H1 (cell line): ENCODE results near the gene INPP4A. TPM values are rescaled to one million over a fixed set of nuclear protein-coding genes. Genes with fewer than 3 reads are reported as not detected.

ENCODE experiments used
- CTCF ChIA-PET: fragments of 300-600 bp; sonication (Branson Sonifier 250); formaldehyde crosslinking; loops from one replicate; lab custom pipeline; 2021; ENCODE audit not compliant: partially characterized antibody; lab: Charles Lee
- POLR2A ChIA-PET: fragments of 300-600 bp; sonication (Branson Sonifier 250); formaldehyde crosslinking; loops from one replicate; lab custom pipeline; 2021; ENCODE audit warnings: inconsistent platforms; ENCODE audit not compliant: partially characterized antibody; lab: Charles Lee
- DNase-seq, 2 experiments: peaks; one replicate each; pipeline versions ENCODE4 v3.0.0 to v3.0.0-alpha.2; 2010 to 2022; ENCODE audit warnings: low spot score in 2 of 2, low read depth in 1 of 2, mixed read lengths in 1 of 2
- FAIRE-seq: peaks from 2 replicates; lab custom pipeline; 2011; peaks lifted over from hg19 to GRCh38; lab: Jason Lieb, UNC
- H2AFZ ChIP-seq: 2 replicates; pipeline ENCODE4 v1.8.1; 2012; ENCODE audit warnings: low read length, inconsistent platforms
- H2AK5ac ChIP-seq: 2 replicates; pipeline ENCODE4 v1.6.1; 2013; ENCODE audit warnings: low read depth, low read length
- H2BK120ac ChIP-seq: replicated peaks from 2 replicates; pipeline ENCODE3; 2013; ENCODE audit warnings: low read depth, low read length, inconsistent platforms
- H2BK12ac ChIP-seq: 2 replicates; pipeline ENCODE4 v1.6.1; 2013; ENCODE audit warnings: low read depth, low read length
- H2BK15ac ChIP-seq: 2 replicates; pipeline ENCODE4 v1.6.1; 2013; ENCODE audit warnings: low read length
- H2BK20ac ChIP-seq: 2 replicates; pipeline ENCODE4 v1.6.1; 2013; ENCODE audit warnings: low read length
- H2BK5ac ChIP-seq: 2 replicates; pipeline ENCODE4 v1.6.1; 2013; ENCODE audit warnings: low read depth, low read length
- H3K14ac ChIP-seq: 2 replicates; pipeline ENCODE4 v1.6.1; 2013; ENCODE audit warnings: inconsistent platforms; ENCODE audit not compliant: insufficient read length
- H3K18ac ChIP-seq: 2 replicates; pipeline ENCODE4 v1.6.1; 2013; ENCODE audit warnings: low read length; ENCODE audit errors: extremely low read depth
- H3K23ac ChIP-seq: 2 replicates; pipeline ENCODE4 v1.6.1; 2013; ENCODE audit warnings: inconsistent platforms; ENCODE audit not compliant: insufficient read length
- H3K23me2 ChIP-seq: 2 replicates; pipeline ENCODE4 v1.6.1; 2013; ENCODE audit warnings: low read depth, low read length
- H3K27ac ChIP-seq: 2 replicates; pipeline ENCODE4 v1.6.1; 2011; ENCODE audit warnings: low read depth, low read length, inconsistent platforms
- H3K27me3 ChIP-seq, 4 experiments: replicated peaks in 1 of 4; 1 replicate in 1 of 4; 2 replicates in 3 of 4; pipeline versions ENCODE4 v1.6.1 to v1.8.1; 2011 to 2013; ENCODE audit warnings: low read length in 3 of 4, mild to moderate bottlenecking in 3 of 4, inconsistent platforms in 2 of 4, mixed read lengths in 2 of 4, moderate library complexity in 1 of 4; ENCODE audit not compliant: control insufficient read depth in 3 of 4, insufficient read depth in 3 of 4; ENCODE audit errors: extremely low read depth in 1 of 4
- H3K36me3 ChIP-seq, 4 experiments: 2 replicates each; pipeline versions ENCODE4 v1.6.1 to v1.8.1; 2011 to 2013; ENCODE audit warnings: mild to moderate bottlenecking in 4 of 4, low read length in 3 of 4, moderate library complexity in 2 of 4, control low read depth in 1 of 4, inconsistent platforms in 1 of 4; ENCODE audit not compliant: insufficient read depth in 4 of 4, control insufficient read depth in 2 of 4
- H3K4ac ChIP-seq: replicated peaks from 2 replicates; pipeline ENCODE3; 2013; ENCODE audit warnings: low read length, low read depth, mixed read lengths, inconsistent platforms; ENCODE audit not compliant: insufficient read length
- H3K4me1 ChIP-seq, 4 experiments: replicated peaks in 1 of 4; 1 replicate in 1 of 4; 2 replicates in 3 of 4; pipeline versions ENCODE4 v1.6.1 to v1.8.1; 2011 to 2013; ENCODE audit warnings: low read length in 3 of 4, inconsistent platforms in 2 of 4, mixed read lengths in 1 of 4; ENCODE audit not compliant: insufficient read depth in 4 of 4, control insufficient read depth in 3 of 4
- H3K4me2 ChIP-seq, 2 experiments: 2 replicates each; pipeline versions ENCODE4 v1.6.1 to v1.8.1; 2011 to 2013; ENCODE audit warnings: low read depth in 2 of 2, low read length in 2 of 2, control low read depth in 1 of 2, inconsistent platforms in 1 of 2, mild to moderate bottlenecking in 1 of 2; ENCODE audit not compliant: insufficient read depth in 1 of 2
- H3K4me3 ChIP-seq, 4 experiments: fragments of 200-600, 300-600 bp in 1 of 4; sonication (generic), shearing (Covaris generic), sonication (Bioruptor Twin) in 1 of 4; 2 replicates each; pipeline versions ENCODE4 v1.5.1 to v1.8.1; 2011 to 2016; ENCODE audit warnings: low read length in 4 of 4, low read depth in 3 of 4, control low read depth in 2 of 4, inconsistent platforms in 2 of 4, mild to moderate bottlenecking in 2 of 4, mixed read lengths in 1 of 4, moderate library complexity in 1 of 4; ENCODE audit not compliant: insufficient read depth in 2 of 4; ENCODE audit errors: extremely low read depth in 1 of 4
- H3K56ac ChIP-seq: replicated peaks from 2 replicates; pipeline ENCODE3; 2013; ENCODE audit warnings: low read depth, mild to moderate bottlenecking, mixed read lengths, low read length, inconsistent platforms; ENCODE audit not compliant: insufficient read length
- H3K79me1 ChIP-seq: 2 replicates; pipeline ENCODE4 v1.6.1; 2013; ENCODE audit warnings: low read depth, low read length, control low read depth
- H3K79me2 ChIP-seq, 2 experiments: 2 replicates each; pipeline versions ENCODE4 v1.6.1 to v1.8.1; 2012 to 2013; ENCODE audit warnings: low read length in 2 of 2, mild to moderate bottlenecking in 2 of 2, inconsistent platforms in 1 of 2; ENCODE audit not compliant: insufficient read depth in 2 of 2, control insufficient read depth in 1 of 2
- H3K9ac ChIP-seq, 4 experiments: replicated peaks in 1 of 4; 1 replicate in 1 of 4; 2 replicates in 3 of 4; pipeline versions ENCODE4 v1.6.1 to v1.8.1; 2011 to 2013; ENCODE audit warnings: low read depth in 3 of 4, low read length in 3 of 4, control low read depth in 2 of 4, mild to moderate bottlenecking in 2 of 4, moderate library complexity in 2 of 4, inconsistent platforms in 1 of 4; ENCODE audit errors: extremely low read depth in 1 of 4
- H3K9me3 ChIP-seq, 2 experiments: 2 replicates each; pipeline versions ENCODE4 v1.6.1 to v1.8.1; 2012 to 2013; ENCODE audit warnings: mild to moderate bottlenecking in 2 of 2, moderate library complexity in 2 of 2, control low read depth in 1 of 2, inconsistent platforms in 1 of 2, low read depth in 1 of 2, low read length in 1 of 2, mixed read lengths in 1 of 2; ENCODE audit not compliant: insufficient read depth in 2 of 2
- H4K20me1 ChIP-seq, 2 experiments: replicated peaks in 1 of 2; 2 replicates each; pipeline versions ENCODE3 to v1.8.1; 2011 to 2013; ENCODE audit warnings: inconsistent platforms in 2 of 2, low read length in 2 of 2, mild to moderate bottlenecking in 1 of 2; ENCODE audit not compliant: insufficient read depth in 2 of 2, control insufficient read depth in 1 of 2
- H4K5ac ChIP-seq: 2 replicates; pipeline ENCODE4 v1.6.1; 2013; ENCODE audit warnings: low read length, low read depth, mixed read lengths, inconsistent platforms; ENCODE audit not compliant: insufficient read length
- H4K8ac ChIP-seq: 2 replicates; pipeline ENCODE4 v1.8.0; 2013; ENCODE audit warnings: mild to moderate bottlenecking, moderate library complexity, low read length, inconsistent platforms; ENCODE audit not compliant: insufficient read depth; ENCODE audit errors: extremely low read depth
- H4K91ac ChIP-seq: replicated peaks from 2 replicates; pipeline ENCODE3; 2013; ENCODE audit warnings: low read length, mixed read lengths, inconsistent platforms; ENCODE audit not compliant: insufficient read length
- ASH2L ChIP-seq: fragments of 200-600, 300-600 bp; sonication (generic); IDR thresholded peaks from one replicate; pipeline ENCODE4 v1.7.1; 2017; ENCODE audit warnings: low read length
- BCL11A ChIP-seq, 2 experiments: IDR thresholded peaks; one replicate each; pipeline ENCODE4 v1.6.1; 2011; ENCODE audit warnings: low read depth in 2 of 2, low read length in 2 of 2, mild to moderate bottlenecking in 2 of 2
- CHD2 ChIP-seq: IDR thresholded peaks from 2 replicates; pipeline ENCODE4 v1.6.1; 2012; ENCODE audit warnings: low read length, improper control_type of control experiment
- FOSL1 ChIP-seq: IDR thresholded peaks from 2 replicates; pipeline ENCODE4 v1.6.1; 2011; ENCODE audit warnings: mild to moderate bottlenecking, low read depth, low read length, moderate library complexity; ENCODE audit not compliant: insufficient read depth
- KDM5A ChIP-seq: fragments of 200-600 bp; IDR thresholded peaks from 2 replicates; pipeline ENCODE4 v1.7.1; 2012; ENCODE audit warnings: mild to moderate bottlenecking, low read length, inconsistent platforms, mixed read lengths
- NANOG ChIP-seq: IDR thresholded peaks from 2 replicates; pipeline ENCODE4 v1.6.1; 2011; ENCODE audit warnings: low read length, low read depth, mild to moderate bottlenecking, inconsistent platforms; ENCODE audit not compliant: insufficient read depth, poor library complexity, severe bottlenecking
- PHF8 ChIP-seq: fragments of 200-600 bp; sonication (generic); conservative IDR thresholded peaks from 2 replicates; pipeline ENCODE4 v1.7.1; 2012; ENCODE audit warnings: low read depth, mild to moderate bottlenecking, inconsistent platforms, low read length, moderate library complexity
- RBBP5 ChIP-seq: IDR thresholded peaks from 2 replicates; pipeline ENCODE4 v1.7.1; 2012; ENCODE audit warnings: low read depth, mild to moderate bottlenecking, inconsistent platforms, low read length, moderate library complexity, borderline replicate concordance
- SIRT6 ChIP-seq: IDR thresholded peaks from one replicate; pipeline ENCODE4 v1.7.1; 2012; ENCODE audit warnings: low read length, inconsistent platforms
- TAF7 ChIP-seq: optimal IDR thresholded peaks from 2 replicates; pipeline ENCODE3; 2011; ENCODE audit warnings: low read depth, mild to moderate bottlenecking, inconsistent platforms, low read length, moderate library complexity, borderline replicate concordance
- polyA plus RNA-seq, 7 experiments: library from polyadenylated mRNA; depleted of rRNA in 3 of 7; stranded (reverse) in 5 of 7; unstranded in 2 of 7; fragments of >200 nt in 5 of 7; fragments of 200-250 nt in 2 of 7; gene quantifications; 1 replicate in 5 of 7; 2 replicates in 1 of 7; 4 replicates in 1 of 7; pipeline versions ENCODE4 v1.2.1 to v1.2.3, GENCODE V29; 2011 to 2013; ENCODE audit warnings: missing spikeins in 2 of 7, mixed read lengths in 2 of 7
- total RNA-seq: library from RNA; stranded (reverse); fragmentation: NEBNext Ultra II Directional; extraction: Animal tissue kit (Norgen Biotek cat#: 25700); gene quantifications from 2 replicates; pipeline ENCODE4 v1.2.1, GENCODE V29; 2021
- TF ChIP-seq, protein P1 (sequence below): IDR thresholded peaks from 2 replicates; pipeline ENCODE4 v1.6.1; 2011; ENCODE audit warnings: low read depth, mild to moderate bottlenecking, low read length; ENCODE audit not compliant: insufficient read depth

INPP4A gene
- total and polyA plus RNA-seq, 2 of the 8 experiments (the other 6 are each of a cell fraction or from before 2014, with no cell fraction given) = 25.6 to 34.3 TPM

- peaks cover 0 to 4% (median 1%) of the 10 kb centered on the region in 4 experiments; a peak in 2 of 7 replicates for H3K4me1 ChIP-seq
- no peak overlapping the region for H2BK120ac ChIP-seq
- H2AK5ac ChIP-seq = no peak overlapping the region
- no peak overlapping the region for H2BK12ac ChIP-seq
- no peak overlapping the region for H4K5ac ChIP-seq
- H4K8ac ChIP-seq = no peak overlapping the region
- H3K79me2 ChIP-seq = no peaks in the 10 kb centered on the region
- POLR2A ChIA-PET = no interaction called here
- no peak overlapping the region for H3K4me2 ChIP-seq
- no peak overlapping the region for H3K27ac ChIP-seq
- no peaks in the 10 kb centered on the region for H3K79me1 ChIP-seq
- H3K18ac ChIP-seq = no peak overlapping the region
- H3K56ac ChIP-seq = no peak overlapping the region
- H2BK20ac ChIP-seq = no peak overlapping the region
- no peaks in the 10 kb centered on the region for H3K23me2 ChIP-seq
- H3K23ac ChIP-seq = no peak overlapping the region
- H3K27me3 ChIP-seq = no peaks in the 10 kb centered on the region
- H3K9ac ChIP-seq = no peak overlapping the region
- no peak overlapping the region for H2BK15ac ChIP-seq
- no peak overlapping the region for H2AFZ ChIP-seq
- no peak for DNase-seq
- H3K36me3 ChIP-seq = peaks cover 0 to 9% (median 0%) of the 10 kb centered on the region in 4 experiments; a peak in 2 of 8 replicates
- FAIRE-seq = no peak
- H3K4me3 ChIP-seq = no peak overlapping the region
- H3K4ac ChIP-seq = no peak overlapping the region
- TF ChIP-seq PHF8 (no peak), CHD2 (no peak), RBBP5 (no peak), TAF7 (no peak), FOSL1 (no peak), BCL11A (IDR thresholded peaks at IDR 0.05; ENCODE audit: low read depth in 2 of 2, low read length in 2 of 2) (no peak), KDM5A (no peak), SIRT6 (no peak), NANOG (no peak), ASH2L (no peak)
- TF ChIP-seq, protein P1, sequence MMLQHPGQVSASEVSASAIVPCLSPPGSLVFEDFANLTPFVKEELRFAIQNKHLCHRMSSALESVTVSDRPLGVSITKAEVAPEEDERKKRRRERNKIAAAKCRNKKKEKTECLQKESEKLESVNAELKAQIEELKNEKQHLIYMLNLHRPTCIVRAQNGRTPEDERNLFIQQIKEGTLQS = no peak
- TF ChIP-seq, all 59 proteins: peak for 0
- CTCF ChIA-PET = no interaction called here
- Histone ChIP-seq H4K91ac (no peak overlapping the region), H3K9me3 (peaks cover 22 to 35% of the 10 kb centered on the region in 2 experiments), H3K14ac (no peak overlapping the region), H4K20me1 (no peaks in the 10 kb centered on the region), H2BK5ac (no peak overlapping the region)
These were observed 12.5 kb upstream of the INPP4A start for GRCh38 chr2:98432145-98432544.
